HepG2 (cell line): ENCODE results near the gene CROCC. TPM values are rescaled to one million over a fixed set of nuclear protein-coding genes. Genes with fewer than 3 reads are reported as not detected.

Experiments
- ASH2L ChIP-seq: fragments of 300-600, 200-600 bp; sonication (generic); IDR thresholded peaks from 2 replicates; pipeline ENCODE4 v1.7.0; 2017; ENCODE audit warnings: low read depth, mild to moderate bottlenecking, moderate library complexity, mixed read lengths, low read length; ENCODE audit not compliant: insufficient read length
- CENPT ChIP-seq: sonication (generic); formaldehyde crosslinking; IDR thresholded peaks from 2 replicates; pipeline ENCODE4 v1.8.0; 2022; ENCODE audit warnings: low read depth, mild to moderate bottlenecking, moderate library complexity, missing genetic modification reagents
- FOXJ3 ChIP-seq: sonication (generic); formaldehyde crosslinking; IDR thresholded peaks from 2 replicates; pipeline ENCODE4 v1.4.0; 2020; ENCODE audit warnings: missing genetic modification reagents, mild to moderate bottlenecking, borderline replicate concordance
- SRSF1 ChIP-seq: fragments of 200-400 bp; formaldehyde crosslinking; optimal IDR thresholded peaks from 2 replicates; pipeline ENCODE3; 2017; ENCODE audit warnings: mild to moderate bottlenecking, low read depth, low read length, moderate library complexity
- TBP ChIP-seq: sonication (generic); formaldehyde crosslinking; IDR thresholded peaks from 2 replicates; pipeline ENCODE4 v1.5.0; 2020; ENCODE audit warnings: missing genetic modification reagents
- TOPORS ChIP-seq: sonication (generic); formaldehyde crosslinking; IDR thresholded peaks from 2 replicates; pipeline ENCODE4 v1.8.0; 2023; ENCODE audit warnings: mild to moderate bottlenecking, missing genetic modification reagents
- ZBTB21 ChIP-seq: sonication (generic); formaldehyde crosslinking; IDR thresholded peaks from 2 replicates; pipeline ENCODE4 v1.4.0; 2020; ENCODE audit warnings: missing genetic modification reagents
- ZFY ChIP-seq: sonication (generic); formaldehyde crosslinking; IDR thresholded peaks from 2 replicates; pipeline ENCODE4 v1.4.0; 2020; ENCODE audit warnings: missing genetic modification reagents
- ZNF7 ChIP-seq: IDR thresholded peaks from 2 replicates; pipeline ENCODE4 v1.6.1; 2016; ENCODE audit warnings: missing biosample characterization, missing genetic modification reagents
- ZNF703 ChIP-seq: sonication (generic); formaldehyde crosslinking; IDR thresholded peaks from 2 replicates; pipeline ENCODE4 v1.5.1; 2020; ENCODE audit warnings: missing genetic modification reagents, mild to moderate bottlenecking, moderate library complexity, borderline replicate concordance
- ZNF841 ChIP-seq: sonication (generic); formaldehyde crosslinking; IDR thresholded peaks from 2 replicates; pipeline ENCODE4 v1.8.1; 2023; ENCODE audit warnings: missing genetic modification reagents, borderline replicate concordance
- polyA plus RNA-seq, 8 experiments: library from polyadenylated mRNA; depleted of rRNA in 3 of 8; stranded (reverse) in 7 of 8; unstranded in 1 of 8; fragments of >200 nt; fragmentation: Illumina TruSeq in 4 of 8; extraction: Trizol in 4 of 8; gene quantifications; 2 replicates each; pipeline versions ENCODE4 v1.2.1 to v1.2.3, GENCODE V29; 2011 to 2016; ENCODE audit warnings: low read depth in 4 of 8, missing spikeins in 1 of 8, mixed read lengths in 1 of 8; ENCODE audit not compliant: insufficient read depth in 1 of 8
- total RNA-seq, 5 experiments: library from RNA; depleted of rRNA; stranded (reverse); fragments of >200 nt; fragmentation: Illumina TruSeq; extraction: Trizol; gene quantifications; 2 replicates each; pipeline ENCODE4 v1.2.3, GENCODE V29; 2016; ENCODE audit warnings: low read depth in 1 of 5
- TF ChIP-seq, protein P1 (sequence below): sonication (generic); formaldehyde crosslinking; conservative IDR thresholded peaks from 2 replicates; pipeline ENCODE4 v1.8.0; 2022; ENCODE audit warnings: missing genetic modification reagents
- TF ChIP-seq, protein P2 (sequence below): sonication (generic); formaldehyde crosslinking; IDR thresholded peaks from 2 replicates; pipeline ENCODE4 v1.8.0; 2023; ENCODE audit warnings: mild to moderate bottlenecking, missing genetic modification reagents
- TF ChIP-seq, protein P3 (sequence below): IDR thresholded peaks from 2 replicates; pipeline ENCODE4 v1.6.1; 2016; ENCODE audit warnings: missing genetic modification reagents, missing compliant biosample characterization

Gene CROCC
- total and polyA plus RNA-seq, 2 of the 13 experiments (the other 11 are each of a cell fraction or from before 2014, with no cell fraction given), result 7.8 to 15.5 TPM

DNA sequence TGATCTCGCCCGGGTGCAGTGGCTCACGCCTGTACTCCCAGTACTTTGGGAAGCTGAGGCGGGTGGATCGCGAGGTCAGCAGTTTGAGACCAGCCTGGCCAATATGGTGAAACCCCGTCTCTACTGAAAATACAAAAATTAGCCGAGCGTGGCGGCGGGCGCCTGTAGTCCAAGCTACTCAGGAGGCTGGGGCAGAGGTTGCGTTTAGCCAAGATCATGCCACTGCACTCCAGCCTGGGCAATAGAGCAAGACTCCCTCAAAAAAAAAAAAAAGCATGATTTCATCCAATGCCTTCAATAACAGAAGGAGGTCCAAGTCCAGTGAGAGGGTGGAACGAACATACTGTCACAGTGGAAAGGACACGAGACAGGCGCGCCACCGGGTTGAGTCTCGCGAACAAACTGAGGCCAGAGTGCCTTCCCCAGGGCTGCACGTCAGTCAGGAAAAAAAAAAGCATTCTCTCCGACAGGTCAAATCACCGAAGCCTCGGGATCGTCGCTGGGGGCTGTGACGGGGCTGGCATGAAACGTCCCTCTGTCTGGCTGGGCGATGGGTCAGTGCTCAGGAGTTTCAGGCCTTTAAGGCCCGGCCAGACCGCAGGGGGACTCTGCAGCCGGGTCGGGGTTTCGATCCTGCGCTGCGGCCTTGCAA is 8.4 kb upstream of the CROCC start (continued):
- TF ChIP-seq, protein P1, sequence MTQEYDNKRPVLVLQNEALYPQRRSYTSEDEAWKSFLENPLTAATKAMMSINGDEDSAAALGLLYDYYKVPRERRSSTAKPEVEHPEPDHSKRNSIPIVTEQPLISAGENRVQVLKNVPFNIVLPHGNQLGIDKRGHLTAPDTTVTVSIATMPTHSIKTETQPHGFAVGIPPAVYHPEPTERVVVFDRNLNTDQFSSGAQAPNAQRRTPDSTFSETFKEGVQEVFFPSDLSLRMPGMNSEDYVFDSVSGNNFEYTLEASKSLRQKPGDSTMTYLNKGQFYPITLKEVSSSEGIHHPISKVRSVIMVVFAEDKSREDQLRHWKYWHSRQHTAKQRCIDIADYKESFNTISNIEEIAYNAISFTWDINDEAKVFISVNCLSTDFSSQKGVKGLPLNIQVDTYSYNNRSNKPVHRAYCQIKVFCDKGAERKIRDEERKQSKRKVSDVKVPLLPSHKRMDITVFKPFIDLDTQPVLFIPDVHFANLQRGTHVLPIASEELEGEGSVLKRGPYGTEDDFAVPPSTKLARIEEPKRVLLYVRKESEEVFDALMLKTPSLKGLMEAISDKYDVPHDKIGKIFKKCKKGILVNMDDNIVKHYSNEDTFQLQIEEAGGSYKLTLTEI (CRISPR knock-in tag), result no peak
- TF ChIP-seq ZBTB21 (CRISPR knock-in tag), result no peak
- TF ChIP-seq ZNF7, result no peak
- no peak for TF ChIP-seq FOXJ3 (CRISPR knock-in tag)
- TF ChIP-seq ZNF703 (CRISPR knock-in tag), result no peak
- no peak for TF ChIP-seq SRSF1
- TF ChIP-seq ASH2L, result no peak
- TF ChIP-seq TOPORS (CRISPR knock-in tag), result no peak
- TF ChIP-seq TBP (CRISPR knock-in tag), result no peak
- TF ChIP-seq ZNF841 (CRISPR knock-in tag), result no peak
- TF ChIP-seq ZFY (CRISPR knock-in tag), result no peak
- TF ChIP-seq, protein P2, sequence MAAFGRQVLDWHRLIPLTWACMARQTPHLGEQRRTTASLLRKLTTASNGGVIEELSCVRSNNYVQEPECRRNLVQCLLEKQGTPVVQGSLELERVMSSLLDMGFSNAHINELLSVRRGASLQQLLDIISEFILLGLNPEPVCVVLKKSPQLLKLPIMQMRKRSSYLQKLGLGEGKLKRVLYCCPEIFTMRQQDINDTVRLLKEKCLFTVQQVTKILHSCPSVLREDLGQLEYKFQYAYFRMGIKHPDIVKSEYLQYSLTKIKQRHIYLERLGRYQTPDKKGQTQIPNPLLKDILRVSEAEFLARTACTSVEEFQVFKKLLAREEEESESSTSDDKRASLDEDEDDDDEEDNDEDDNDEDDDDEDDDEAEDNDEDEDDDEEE (CRISPR knock-in tag), result no peak
- no peak for TF ChIP-seq CENPT (CRISPR knock-in tag)
- TF ChIP-seq, protein P3, sequence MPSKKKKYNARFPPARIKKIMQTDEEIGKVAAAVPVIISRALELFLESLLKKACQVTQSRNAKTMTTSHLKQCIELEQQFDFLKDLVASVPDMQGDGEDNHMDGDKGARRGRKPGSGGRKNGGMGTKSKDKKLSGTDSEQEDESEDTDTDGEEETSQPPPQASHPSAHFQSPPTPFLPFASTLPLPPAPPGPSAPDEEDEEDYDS (CRISPR knock-in tag), result no peak
